Mononuclear cell (primary cell): ENCODE results near the gene AFF3. TPM values are rescaled to one million over a fixed set of nuclear protein-coding genes. Genes with fewer than 3 reads are reported as not detected.
"Not testable (repeated sequence)": the region's sequence is repeated elsewhere in the genome, so short reads cannot be mapped to it uniquely, and the experiment has no call there.

Experiments used
- H3K27me3 ChIP-seq: 2 replicates; pipeline ENCODE4 v1.6.0; 2011; ENCODE audit warnings: low read length, control low read depth; ENCODE audit not compliant: insufficient read depth
- H3K4me1 ChIP-seq: 2 replicates; pipeline ENCODE4 v1.5.1; 2011; ENCODE audit warnings: mild to moderate bottlenecking, low read length, control low read depth; ENCODE audit not compliant: insufficient read depth
- H3K4me3 ChIP-seq: 2 replicates; pipeline ENCODE4 v1.5.1; 2011; ENCODE audit warnings: mild to moderate bottlenecking, low read length, moderate library complexity
- H3K9me3 ChIP-seq: 2 replicates; pipeline ENCODE4 v1.5.1; 2011; ENCODE audit warnings: low read depth, mild to moderate bottlenecking, control low read depth, low read length
- total RNA-seq: library from RNA; depleted of rRNA; stranded (reverse); fragments of >200 nt; gene quantifications from one replicate; pipeline ENCODE4 v1.2.3, GENCODE V29; 2012

The AFF3 gene
- total RNA-seq, 1 donor = 21.9 TPM

GRCh38 chr2:99762714-99763113, 379.7 kb downstream of the AFF3 start:
- H3K4me1 ChIP-seq = peaks cover 17% of the 10 kb centered on the region
- H3K9me3 ChIP-seq = no peaks in the 10 kb centered on the region
- H3K27me3 ChIP-seq = no peaks in the 10 kb centered on the region
- no peak overlapping the region for H3K4me3 ChIP-seq

GRCh38 chr2:99757611-99758114, 384.7 kb downstream of the AFF3 start:
- Histone ChIP-seq H3K9me3 (no peaks in the 10 kb centered on the region), H3K27me3 (no peaks in the 10 kb centered on the region), H3K4me3 (no peak overlapping the region), H3K4me1 (peaks cover 33% of the 10 kb centered on the region)

- no peaks in the 10 kb centered on the region for H3K9me3 ChIP-seq
- H3K4me1 ChIP-seq = peaks cover 33% of the 10 kb centered on the region
- H3K4me3 ChIP-seq = no peak overlapping the region
- H3K27me3 ChIP-seq = no peaks in the 10 kb centered on the region
These were observed 386.3 kb downstream of the AFF3 start for GRCh38 chr2:99756059-99756458.

- no peaks in the 10 kb centered on the region for H3K27me3 ChIP-seq
These were observed 388.2 kb downstream of the AFF3 start for GRCh38 chr2:99754210-99754609.

GRCh38 chr2:99753505-99753904, 388.9 kb downstream of the AFF3 start:
- Histone ChIP-seq H3K4me3 (no peak overlapping the region), H3K4me1 (peaks cover 33% of the 10 kb centered on the region), H3K9me3 (no peaks in the 10 kb centered on the region), H3K27me3 (no peaks in the 10 kb centered on the region)

More at GRCh38 chr2:99754210-99754609, 388.2 kb downstream of the AFF3 start:
- Histone ChIP-seq H3K4me1 (peaks cover 33% of the 10 kb centered on the region), H3K4me3 (no peak overlapping the region), H3K9me3 (no peaks in the 10 kb centered on the region)

- H3K27me3 ChIP-seq = no peaks in the 10 kb centered on the region
- no peaks in the 10 kb centered on the region for H3K9me3 ChIP-seq
- no peak overlapping the region for H3K4me3 ChIP-seq
- no peaks in the 10 kb centered on the region for H3K4me1 ChIP-seq
These were observed 394.0 kb downstream of the AFF3 start for GRCh38 chr2:99748344-99748743.

GRCh38 chr2:99747842-99748241, 394.5 kb downstream of the AFF3 start:
- Histone ChIP-seq H3K9me3 (no peaks in the 10 kb centered on the region), H3K27me3 (no peaks in the 10 kb centered on the region), H3K4me3 (no peak overlapping the region), H3K4me1 (no peaks in the 10 kb centered on the region)

GRCh38 chr2:99743146-99743545, 399.2 kb downstream of the AFF3 start:
- no peaks in the 10 kb centered on the region for H3K27me3 ChIP-seq
- no peaks in the 10 kb centered on the region for H3K9me3 ChIP-seq
- no peaks in the 10 kb centered on the region for H3K4me1 ChIP-seq
- H3K4me3 ChIP-seq = no peak overlapping the region

- Histone ChIP-seq H3K27me3 (no peaks in the 10 kb centered on the region), H3K4me3 (no peak overlapping the region), H3K4me1 (peaks cover 12% of the 10 kb centered on the region), H3K9me3 (no peaks in the 10 kb centered on the region)
These were observed 404.9 kb downstream of the AFF3 start for GRCh38 chr2:99737537-99737936.

- Histone ChIP-seq H3K9me3 (no peaks in the 10 kb centered on the region), H3K27me3 (no peaks in the 10 kb centered on the region), H3K4me3 (no peak overlapping the region), H3K4me1 (peaks cover 12% of the 10 kb centered on the region)
These were observed 406.6 kb downstream of the AFF3 start for GRCh38 chr2:99735753-99736152.

GRCh38 chr2:99735314-99735713, 407.1 kb downstream of the AFF3 start:
- not testable (repeated sequence) for H3K4me3 ChIP-seq, H3K9me3 ChIP-seq, H3K27me3 ChIP-seq
- H3K4me1 ChIP-seq = peaks cover 12% of the 10 kb centered on the region

GRCh38 chr2:99734236-99734635, 408.2 kb downstream of the AFF3 start:
- Histone ChIP-seq H3K9me3 (no peaks in the 10 kb centered on the region), H3K4me3 (no peak overlapping the region), H3K27me3 (no peaks in the 10 kb centered on the region), H3K4me1 (peaks cover 12% of the 10 kb centered on the region)

GRCh38 chr2:99729104-99730025, 413.0 kb downstream of the AFF3 start:
- Histone ChIP-seq H3K4me3 (no peak overlapping the region), H3K4me1 (peaks cover 9% of the 10 kb centered on the region), H3K27me3 (no peaks in the 10 kb centered on the region)

GRCh38 chr2:99728166-99728565, 414.2 kb downstream of the AFF3 start:
- H3K27me3 ChIP-seq = no peaks in the 10 kb centered on the region
- no peaks in the 10 kb centered on the region for H3K9me3 ChIP-seq
- peaks cover 9% of the 10 kb centered on the region for H3K4me1 ChIP-seq
- no peak overlapping the region for H3K4me3 ChIP-seq

More at GRCh38 chr2:99729104-99730025, 413.0 kb downstream of the AFF3 start:
- H3K9me3 ChIP-seq = no peaks in the 10 kb centered on the region

- Histone ChIP-seq H3K4me1 (peaks cover 9% of the 10 kb centered on the region), H3K4me3 (no peak overlapping the region), H3K27me3 (no peaks in the 10 kb centered on the region), H3K9me3 (peaks cover 8% of the 10 kb centered on the region)
These were observed 415.2 kb downstream of the AFF3 start for GRCh38 chr2:99727199-99727598.

GRCh38 chr2:99726691-99727090, 415.7 kb downstream of the AFF3 start:
- Histone ChIP-seq H3K4me1 (peaks cover 9% of the 10 kb centered on the region), H3K9me3 (peaks cover 13% of the 10 kb centered on the region), H3K4me3 (no peak overlapping the region), H3K27me3 (no peaks in the 10 kb centered on the region)
